ENCODE results near the gene PLA2G10. TPM values are rescaled to one million over a fixed set of nuclear protein-coding genes. Genes with fewer than 3 reads are reported as not detected.

PLA2G10 gene
- total and polyA plus RNA-seq, 2 donors from 2014 or later = not detected

- no peak for TF ChIP-seq CTCF (IDR thresholded peaks at IDR 0.05; ENCODE audit: borderline replicate concordance, extremely low read depth, insufficient read depth)
- no peak overlapping the region for H3K27ac ChIP-seq (ENCODE audit: low read depth in 2 of 2, low read length in 2 of 2)
- DNase-seq (no peak), FAIRE-seq (no peak)
- no peaks in the 10 kb centered on the region for H3K27me3 ChIP-seq (ENCODE audit: control insufficient read depth, insufficient read depth, low read length)
- H3K9ac ChIP-seq (ENCODE audit: low read length in 3 of 3) = no peak overlapping the region
- intact Hi-C loops (cut with DNase I) = no loop called here
- no peaks in the 10 kb centered on the region for H3K4me1 ChIP-seq (ENCODE audit: control insufficient read depth in 2 of 3, insufficient read depth in 2 of 3, low read depth in 1 of 3, low read length in 3 of 3)
- H3K9me3 ChIP-seq (ENCODE audit: control insufficient read depth in 2 of 3, insufficient read depth in 1 of 3, low read length in 3 of 3) = no peaks in the 10 kb centered on the region
- H3K4me3 ChIP-seq (ENCODE audit: low read length in 3 of 3) = no peak overlapping the region
- H3K36me3 ChIP-seq (ENCODE audit: control insufficient read depth in 2 of 3, insufficient read depth in 3 of 3, low read length in 3 of 3) = no peaks in the 10 kb centered on the region
Observed at GRCh38 chr16:14678748-14679497, 15.2 kb downstream of the PLA2G10 start.

GRCh38 chr16:14677627-14678026, 16.5 kb downstream of the PLA2G10 start:
- Histone ChIP-seq H3K4me1 (ENCODE audit: control insufficient read depth in 2 of 3, insufficient read depth in 2 of 3, low read depth in 1 of 3, low read length in 3 of 3) (no peaks in the 10 kb centered on the region), H3K36me3 (ENCODE audit: control insufficient read depth in 2 of 3, insufficient read depth in 3 of 3, low read length in 3 of 3) (no peaks in the 10 kb centered on the region), H3K27ac (ENCODE audit: low read depth in 2 of 2, low read length in 2 of 2) (no peak overlapping the region), H3K9me3 (ENCODE audit: control insufficient read depth in 2 of 3, insufficient read depth in 1 of 3, low read length in 3 of 3) (no peaks in the 10 kb centered on the region), H3K4me3 (ENCODE audit: low read length in 3 of 3) (no peak overlapping the region), H3K27me3 (ENCODE audit: control insufficient read depth, insufficient read depth, low read length) (no peaks in the 10 kb centered on the region), H3K9ac (ENCODE audit: low read length in 3 of 3) (no peak overlapping the region)
- FAIRE-seq = no peak
- no peak for TF ChIP-seq CTCF (IDR thresholded peaks at IDR 0.05; ENCODE audit: borderline replicate concordance, extremely low read depth, insufficient read depth)
- intact Hi-C loops (cut with DNase I) = no loop called here
- DNase-seq = no peak

- H3K4me1 ChIP-seq (ENCODE audit: control insufficient read depth in 2 of 3, insufficient read depth in 2 of 3, low read depth in 1 of 3, low read length in 3 of 3) = no peaks in the 10 kb centered on the region
- TF ChIP-seq CTCF (IDR thresholded peaks at IDR 0.05; ENCODE audit: borderline replicate concordance, extremely low read depth, insufficient read depth) = no peak
- no peak overlapping the region for H3K9ac ChIP-seq (ENCODE audit: low read length in 3 of 3)
- H3K36me3 ChIP-seq (ENCODE audit: control insufficient read depth in 2 of 3, insufficient read depth in 3 of 3, low read length in 3 of 3) = no peaks in the 10 kb centered on the region
- DNase-seq (no peak), FAIRE-seq (no peak)
- intact Hi-C loops (cut with DNase I) = no loop called here
- no peak overlapping the region for H3K27ac ChIP-seq (ENCODE audit: low read depth in 2 of 2, low read length in 2 of 2)
- H3K4me3 ChIP-seq (ENCODE audit: low read length in 3 of 3) = no peak overlapping the region
- no peaks in the 10 kb centered on the region for H3K27me3 ChIP-seq (ENCODE audit: control insufficient read depth, insufficient read depth, low read length)
- H3K9me3 ChIP-seq (ENCODE audit: control insufficient read depth in 2 of 3, insufficient read depth in 1 of 3, low read length in 3 of 3) = no peaks in the 10 kb centered on the region
Observed at GRCh38 chr16:14676633-14677032, 17.5 kb downstream of the PLA2G10 start.

All from kidney (tissue), 14 donors.